HepG2 (cell line): ENCODE measurements around the gene CFI. TPM values are rescaled to one million over a fixed set of nuclear protein-coding genes. Genes with fewer than 3 reads are reported as not detected.

Source experiments
- AGO1 ChIP-seq: fragments of 200-400 bp; formaldehyde crosslinking; IDR thresholded peaks from 2 replicates; pipeline ENCODE4 v1.6.1; 2017; ENCODE audit warnings: mild to moderate bottlenecking, low read depth, low read length, moderate library complexity; ENCODE audit not compliant: poor library complexity, severe bottlenecking
- CENPX ChIP-seq: sonication (generic); formaldehyde crosslinking; IDR thresholded peaks from 2 replicates; pipeline ENCODE4 v1.9.0; 2021; ENCODE audit warnings: mild to moderate bottlenecking, missing genetic modification reagents, moderate library complexity
- GFI1 ChIP-seq: sonication (generic); formaldehyde crosslinking; IDR thresholded peaks from 2 replicates; pipeline ENCODE4 v1.5.0; 2020; ENCODE audit warnings: missing genetic modification reagents, mild to moderate bottlenecking, borderline replicate concordance
- HNRNPUL1 ChIP-seq: fragments of 200-400 bp; formaldehyde crosslinking; IDR thresholded peaks from 2 replicates; pipeline ENCODE4 v1.6.1; 2017; ENCODE audit warnings: low read depth, mild to moderate bottlenecking, low read length, moderate library complexity
- HOXD1 ChIP-seq: sonication (generic); formaldehyde crosslinking; IDR thresholded peaks from 2 replicates; pipeline ENCODE4 v1.5.0; 2020; ENCODE audit warnings: missing genetic modification reagents
- IRF9 ChIP-seq: sonication (generic); formaldehyde crosslinking; IDR thresholded peaks from 2 replicates; pipeline ENCODE4 v1.8.0; 2022; ENCODE audit warnings: missing genetic modification reagents, mild to moderate bottlenecking, borderline replicate concordance
- JDP2 ChIP-seq: sonication (generic); formaldehyde crosslinking; IDR thresholded peaks from 2 replicates; pipeline ENCODE4 v1.8.1; 2022; ENCODE audit warnings: missing genetic modification reagents, borderline replicate concordance
- KDM2A ChIP-seq: sonication (generic); formaldehyde crosslinking; IDR thresholded peaks from 2 replicates; pipeline ENCODE4 v1.4.0; 2020; ENCODE audit warnings: low read depth, missing genetic modification reagents, borderline replicate concordance
- KMT2B ChIP-seq: IDR thresholded peaks from 2 replicates; pipeline ENCODE4 v1.6.1; 2016; ENCODE audit warnings: missing genetic modification reagents, missing compliant biosample characterization
- MATR3 ChIP-seq: sonication (generic); formaldehyde crosslinking; IDR thresholded peaks from 2 replicates; pipeline ENCODE4 v1.4.0; 2020; ENCODE audit warnings: missing genetic modification reagents
- MXD4 ChIP-seq: IDR thresholded peaks from 2 replicates; pipeline ENCODE4 v1.6.1; 2016; ENCODE audit warnings: mild to moderate bottlenecking, missing biosample characterization, missing genetic modification reagents
- RARG ChIP-seq: sonication (generic); formaldehyde crosslinking; IDR thresholded peaks from 2 replicates; pipeline ENCODE4 v1.4.0; 2020; ENCODE audit warnings: low read depth, mild to moderate bottlenecking, missing genetic modification reagents
- YEATS2 ChIP-seq: sonication (generic); formaldehyde crosslinking; IDR thresholded peaks from 2 replicates; pipeline ENCODE4 v1.4.0; 2020; ENCODE audit warnings: missing genetic modification reagents, borderline replicate concordance
- ZIK1 ChIP-seq: sonication (generic); formaldehyde crosslinking; IDR thresholded peaks from 2 replicates; pipeline ENCODE4 v1.5.0; 2020; ENCODE audit warnings: mild to moderate bottlenecking, low read depth, missing genetic modification reagents, borderline replicate concordance
- ZMYM2 ChIP-seq: sonication (generic); formaldehyde crosslinking; IDR thresholded peaks from 2 replicates; pipeline ENCODE4 v1.8.0; 2022; ENCODE audit warnings: mild to moderate bottlenecking, missing genetic modification reagents
- ZNF101 ChIP-seq: sonication (generic); formaldehyde crosslinking; IDR thresholded peaks from 2 replicates; pipeline ENCODE4 v1.4.0; 2020; ENCODE audit warnings: mild to moderate bottlenecking, low read depth, missing genetic modification reagents, borderline replicate concordance
- ZNF414 ChIP-seq: sonication (generic); formaldehyde crosslinking; IDR thresholded peaks from 2 replicates; pipeline ENCODE4 v1.5.0; 2020; ENCODE audit warnings: missing genetic modification reagents
- ZNF547 ChIP-seq: sonication (generic); formaldehyde crosslinking; IDR thresholded peaks from 2 replicates; pipeline ENCODE4 v1.5.1; 2020; ENCODE audit warnings: mild to moderate bottlenecking, missing genetic modification reagents
- ZNF724P ChIP-seq: sonication (generic); formaldehyde crosslinking; IDR thresholded peaks from 2 replicates; pipeline ENCODE4 v1.8.0; 2022; ENCODE audit warnings: missing genetic modification reagents, borderline replicate concordance
- polyA plus RNA-seq, 8 experiments: library from polyadenylated mRNA; depleted of rRNA in 3 of 8; stranded (reverse) in 7 of 8; unstranded in 1 of 8; fragments of >200 nt; fragmentation: Illumina TruSeq in 4 of 8; extraction: Trizol in 4 of 8; gene quantifications; 2 replicates each; pipeline versions ENCODE4 v1.2.1 to v1.2.3, GENCODE V29; 2011 to 2016; ENCODE audit warnings: low read depth in 4 of 8, missing spikeins in 1 of 8, mixed read lengths in 1 of 8; ENCODE audit not compliant: insufficient read depth in 1 of 8
- total RNA-seq, 5 experiments: library from RNA; depleted of rRNA; stranded (reverse); fragments of >200 nt; fragmentation: Illumina TruSeq; extraction: Trizol; gene quantifications; 2 replicates each; pipeline ENCODE4 v1.2.3, GENCODE V29; 2016; ENCODE audit warnings: low read depth in 1 of 5
- TF ChIP-seq, protein P1 (sequence below): sonication (generic); formaldehyde crosslinking; IDR thresholded peaks from 2 replicates; pipeline ENCODE4 v1.4.0; 2020; ENCODE audit warnings: low read depth, missing genetic modification reagents
- TF ChIP-seq, protein P2 (sequence below): sonication (generic); formaldehyde crosslinking; IDR thresholded peaks from 2 replicates; pipeline ENCODE4 v1.8.1; 2023; ENCODE audit warnings: mild to moderate bottlenecking, moderate library complexity, missing genetic modification reagents
- TF ChIP-seq, protein P3 (sequence below): sonication (generic); formaldehyde crosslinking; IDR thresholded peaks from 2 replicates; pipeline ENCODE4 v1.5.0; 2020; ENCODE audit warnings: missing genetic modification reagents, mild to moderate bottlenecking, borderline replicate concordance

Gene CFI
- total and polyA plus RNA-seq, 2 of the 13 experiments (the other 11 are each of a cell fraction or from before 2014, with no cell fraction given) = 284 to 337 TPM

GRCh38 chr4:109815151-109816081 is 13.6 kb upstream of the CFI start, which contains the start of gene GAR1 (continued):
- no peak for TF ChIP-seq CENPX (CRISPR knock-in tag)
- peak; percentile 92 for TF ChIP-seq YEATS2 (CRISPR knock-in tag)
- TF ChIP-seq, protein P1, sequence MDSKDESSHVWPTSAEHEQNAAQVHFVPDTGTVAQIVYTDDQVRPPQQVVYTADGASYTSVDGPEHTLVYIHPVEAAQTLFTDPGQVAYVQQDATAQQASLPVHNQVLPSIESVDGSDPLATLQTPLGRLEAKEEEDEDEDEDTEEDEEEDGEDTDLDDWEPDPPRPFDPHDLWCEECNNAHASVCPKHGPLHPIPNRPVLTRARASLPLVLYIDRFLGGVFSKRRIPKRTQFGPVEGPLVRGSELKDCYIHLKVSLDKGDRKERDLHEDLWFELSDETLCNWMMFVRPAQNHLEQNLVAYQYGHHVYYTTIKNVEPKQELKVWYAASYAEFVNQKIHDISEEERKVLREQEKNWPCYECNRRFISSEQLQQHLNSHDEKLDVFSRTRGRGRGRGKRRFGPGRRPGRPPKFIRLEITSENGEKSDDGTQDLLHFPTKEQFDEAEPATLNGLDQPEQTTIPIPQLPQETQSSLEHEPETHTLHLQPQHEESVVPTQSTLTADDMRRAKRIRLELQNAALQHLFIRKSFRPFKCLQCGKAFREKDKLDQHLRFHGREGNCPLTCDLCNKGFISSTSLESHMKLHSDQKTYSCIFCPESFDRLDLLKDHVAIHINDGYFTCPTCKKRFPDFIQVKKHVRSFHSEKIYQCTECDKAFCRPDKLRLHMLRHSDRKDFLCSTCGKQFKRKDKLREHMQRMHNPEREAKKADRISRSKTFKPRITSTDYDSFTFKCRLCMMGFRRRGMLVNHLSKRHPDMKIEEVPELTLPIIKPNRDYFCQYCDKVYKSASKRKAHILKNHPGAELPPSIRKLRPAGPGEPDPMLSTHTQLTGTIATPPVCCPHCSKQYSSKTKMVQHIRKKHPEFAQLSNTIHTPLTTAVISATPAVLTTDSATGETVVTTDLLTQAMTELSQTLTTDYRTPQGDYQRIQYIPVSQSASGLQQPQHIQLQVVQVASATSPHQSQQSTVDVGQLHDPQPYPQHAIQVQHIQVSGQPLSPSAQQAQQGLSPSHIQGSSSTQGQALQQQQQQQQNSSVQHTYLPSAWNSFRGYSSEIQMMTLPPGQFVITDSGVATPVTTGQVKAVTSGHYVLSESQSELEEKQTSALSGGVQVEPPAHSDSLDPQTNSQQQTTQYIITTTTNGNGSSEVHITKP (CRISPR knock-in tag) = peak; percentile 6; the same call in 1 of the 2 replicates
- TF ChIP-seq ZNF414 (CRISPR knock-in tag) = no peak
- TF ChIP-seq KMT2B (CRISPR knock-in tag) = peak; percentile 99
- no peak for TF ChIP-seq RARG
- no peak for TF ChIP-seq ZNF724P (CRISPR knock-in tag)
- TF ChIP-seq ZMYM2 = no peak
- TF ChIP-seq KDM2A (CRISPR knock-in tag) = peak; percentile 87
- peak; percentile 99 for TF ChIP-seq MXD4 (CRISPR knock-in tag)
- no peak for TF ChIP-seq AGO1
- no peak for TF ChIP-seq JDP2 (CRISPR knock-in tag)
- no peak for TF ChIP-seq HNRNPUL1
- no peak for TF ChIP-seq MATR3
- peak; percentile 73 for TF ChIP-seq ZIK1 (CRISPR knock-in tag)
- TF ChIP-seq, protein P2, sequence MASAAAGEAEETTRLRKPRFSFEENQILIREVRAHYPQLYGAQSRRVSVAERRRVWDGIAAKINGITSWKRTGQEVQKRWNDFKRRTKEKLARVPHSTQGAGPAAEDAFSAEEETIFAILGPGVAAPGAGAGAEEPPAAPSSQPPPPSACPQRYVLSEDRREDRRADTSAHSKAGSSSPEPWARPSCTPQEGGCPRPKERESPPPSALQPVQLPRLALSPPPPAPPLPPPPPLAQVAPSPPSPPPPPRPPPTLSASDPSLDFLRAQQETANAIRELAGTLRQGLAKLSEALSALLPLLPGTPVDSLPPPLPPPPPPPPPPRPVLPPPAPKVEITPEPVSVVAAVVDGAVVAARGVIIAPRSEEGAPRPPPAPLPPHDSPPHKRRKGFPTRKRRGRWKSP (CRISPR knock-in tag) = peak; percentile 86
- 0 out of 2 replicates have a peak, but pooled peaks have one; percentile 27 for TF ChIP-seq GFI1 (CRISPR knock-in tag)
- TF ChIP-seq HOXD1 (CRISPR knock-in tag) = no peak
- TF ChIP-seq ZNF547 (CRISPR knock-in tag) = peak; percentile 95
- 0 out of 2 replicates have a peak, but pooled peaks have one; percentile 85 for TF ChIP-seq IRF9
- TF ChIP-seq, protein P3, sequence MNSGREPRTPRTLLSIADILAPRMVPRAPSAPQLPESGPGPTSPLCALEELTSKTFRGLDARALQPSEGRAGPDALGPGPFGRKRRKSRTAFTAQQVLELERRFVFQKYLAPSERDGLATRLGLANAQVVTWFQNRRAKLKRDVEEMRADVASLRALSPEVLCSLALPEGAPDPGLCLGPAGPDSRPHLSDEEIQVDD (CRISPR knock-in tag) = no peak
- no peak for TF ChIP-seq ZNF101 (CRISPR knock-in tag)
